K562 (cell line): ENCODE measurements around the gene CREG1. TPM values are rescaled to one million over a fixed set of nuclear protein-coding genes. Genes with fewer than 3 reads are reported as not detected.

Experiments
- ARID1B ChIP-seq: fragments of 450-650 bp; IDR thresholded peaks from 2 replicates; pipeline ENCODE4 v1.6.1; 2016; ENCODE audit warnings: antibody characterized with exemption, mild to moderate bottlenecking, inconsistent platforms
- CBX8 ChIP-seq: fragments of 200-600 bp; sonication (generic); IDR thresholded peaks from 2 replicates; pipeline ENCODE4 v1.6.1; 2012; ENCODE audit warnings: borderline replicate concordance, mixed run types, low read depth, mild to moderate bottlenecking, moderate library complexity, mixed read lengths, low read length, control low read depth, inconsistent platforms; ENCODE audit not compliant: poor library complexity, severe bottlenecking; ENCODE audit errors: extremely low read depth
- HCFC1 ChIP-seq: IDR thresholded peaks from 2 replicates; pipeline ENCODE4 v1.6.1; 2012; ENCODE audit warnings: low read depth, low read length, improper control_type of control experiment
- HNRNPUL1 ChIP-seq: fragments of 200-400 bp; formaldehyde crosslinking; IDR thresholded peaks from 2 replicates; pipeline ENCODE4 v1.6.1; 2017; ENCODE audit warnings: low read length
- JUND ChIP-seq, 2 experiments: IDR thresholded peaks; 2 replicates in 1 of 2; 3 replicates in 1 of 2; pipeline ENCODE4 v1.6.1; 2011; ENCODE audit warnings: borderline replicate concordance in 2 of 2, low read depth in 2 of 2, low read length in 2 of 2, improper control_type of control experiment in 1 of 2, missing biosample characterization in 1 of 2, missing genetic modification characterization in 1 of 2, missing genetic modification reagents in 1 of 2
- KLF16 ChIP-seq: IDR thresholded peaks from 2 replicates; pipeline ENCODE4 v1.6.1; 2016; ENCODE audit warnings: antibody characterized with exemption
- PYGO2 ChIP-seq: fragments of 450-650 bp; IDR thresholded peaks from 2 replicates; pipeline ENCODE4 v1.6.1; 2016; ENCODE audit warnings: mild to moderate bottlenecking, missing genetic modification characterization, moderate library complexity, missing compliant biosample characterization
- RBBP5 ChIP-seq: fragments of 200-600 bp; sonication (generic); IDR thresholded peaks from 2 replicates; pipeline ENCODE4 v1.6.1; 2012; ENCODE audit warnings: borderline replicate concordance, mild to moderate bottlenecking, low read length, control low read depth, inconsistent platforms; ENCODE audit not compliant: insufficient read depth, poor library complexity, severe bottlenecking
- ZNF407 ChIP-seq: fragments of 450-650 bp; IDR thresholded peaks from 2 replicates; pipeline ENCODE4 v1.6.1; 2016; ENCODE audit warnings: low read depth
- ZNF584 ChIP-seq: fragments of 200-800 bp; sonication (Bioruptor generic); IDR thresholded peaks from 2 replicates; pipeline ENCODE4 v1.6.1; 2016; ENCODE audit warnings: low read depth, mild to moderate bottlenecking, missing genetic modification characterization, missing compliant biosample characterization
- polyA plus RNA-seq, 8 experiments: library from polyadenylated mRNA; depleted of rRNA in 4 of 8; stranded (reverse) in 5 of 8; unstranded in 3 of 8; fragments of >200 nt; fragmentation: Nextera tagmentation in 2 of 8; fragmentation: Illumina TruSeq in 1 of 8; extraction: Ambion mirVana in 2 of 8; extraction: Trizol in 1 of 8; gene quantifications; 2 replicates each; pipeline versions ENCODE4 v1.2.1 to v1.2.3, GENCODE V29; 2011 to 2014; ENCODE audit warnings: inconsistent platforms in 1 of 8, missing spikeins in 1 of 8
- total RNA-seq, 7 experiments: library from RNA; depleted of rRNA in 6 of 7; stranded (reverse); fragments of >200 nt in 6 of 7; fragmentation: Illumina TruSeq in 2 of 7; extraction: Trizol in 2 of 7; gene quantifications; 2 replicates each; pipeline versions ENCODE4 v1.2.1 to v1.2.3, GENCODE V29; 2011 to 2021; ENCODE audit warnings: low replicate concordance in 1 of 7
- TF ChIP-seq, protein P1 (sequence below): fragments of 250-450 bp; sonication (Bioruptor Pico); IDR thresholded peaks from 2 replicates; pipeline ENCODE4 v1.4.0; 2020; ENCODE audit warnings: mild to moderate bottlenecking, moderate library complexity, borderline replicate concordance
- TF ChIP-seq, protein P2 (sequence below): fragments of 450-650 bp; IDR thresholded peaks from one replicate; pipeline ENCODE4 v1.6.1; 2018; ENCODE audit warnings: mild to moderate bottlenecking, moderate library complexity; ENCODE audit not compliant: partially characterized antibody

The CREG1 gene
- total and polyA plus RNA-seq, 9 of the 15 experiments (the other 6 are each of a cell fraction or from before 2014, with no cell fraction given) = 45.7 to 272 (median 161) TPM

DNA sequence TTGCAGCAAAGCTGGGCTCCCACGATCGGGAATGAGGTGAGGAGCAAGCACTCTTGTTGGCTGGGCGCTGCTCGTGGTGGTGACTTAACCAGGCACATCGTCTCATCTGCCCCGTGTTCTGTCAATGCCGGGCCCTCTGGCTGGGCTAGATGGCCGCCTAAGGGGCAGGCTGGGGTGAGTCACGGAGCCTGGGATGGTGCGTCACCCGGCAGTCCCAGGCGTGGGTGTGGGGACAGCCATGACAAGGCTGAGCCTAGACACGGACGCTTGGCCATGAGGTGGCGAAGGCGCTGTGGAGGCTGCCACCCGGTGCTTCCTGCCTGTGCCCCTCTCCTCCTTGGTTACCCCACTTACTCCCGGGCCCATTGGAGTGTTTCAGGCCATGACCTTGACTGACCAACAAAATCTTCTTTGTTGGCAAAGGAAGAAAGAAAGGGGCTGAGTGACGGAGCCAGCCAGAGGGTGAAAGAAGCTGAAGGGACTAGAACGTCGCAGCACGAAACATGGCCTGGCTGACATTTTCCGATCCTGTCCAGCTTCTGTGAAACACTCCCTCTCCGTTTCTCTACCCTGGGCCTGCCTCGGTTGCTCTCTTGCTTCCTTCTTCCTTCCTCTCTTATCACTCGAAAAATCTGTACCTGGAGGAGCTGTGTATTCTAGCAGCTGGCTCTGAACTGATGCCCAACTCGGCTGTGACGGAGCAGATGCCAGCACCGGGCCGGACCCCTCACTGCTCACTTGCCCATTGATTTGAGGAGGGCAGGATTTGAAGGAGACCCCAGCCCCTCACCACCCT is 35.8 kb downstream of the CREG1 start (continued):
- TF ChIP-seq RBBP5 = no peak
- TF ChIP-seq CBX8 = no peak
- peak; percentile 94 for TF ChIP-seq JUND (IDR thresholded peaks at IDR 0.05; ENCODE audit: borderline replicate concordance, low read depth, low read length)
- TF ChIP-seq JUND (tag; IDR thresholded peaks at IDR 0.05; ENCODE audit: borderline replicate concordance, low read depth, low read length) = peak; percentile 87; the same call in 2 of the 3 replicates
- TF ChIP-seq, protein P1, sequence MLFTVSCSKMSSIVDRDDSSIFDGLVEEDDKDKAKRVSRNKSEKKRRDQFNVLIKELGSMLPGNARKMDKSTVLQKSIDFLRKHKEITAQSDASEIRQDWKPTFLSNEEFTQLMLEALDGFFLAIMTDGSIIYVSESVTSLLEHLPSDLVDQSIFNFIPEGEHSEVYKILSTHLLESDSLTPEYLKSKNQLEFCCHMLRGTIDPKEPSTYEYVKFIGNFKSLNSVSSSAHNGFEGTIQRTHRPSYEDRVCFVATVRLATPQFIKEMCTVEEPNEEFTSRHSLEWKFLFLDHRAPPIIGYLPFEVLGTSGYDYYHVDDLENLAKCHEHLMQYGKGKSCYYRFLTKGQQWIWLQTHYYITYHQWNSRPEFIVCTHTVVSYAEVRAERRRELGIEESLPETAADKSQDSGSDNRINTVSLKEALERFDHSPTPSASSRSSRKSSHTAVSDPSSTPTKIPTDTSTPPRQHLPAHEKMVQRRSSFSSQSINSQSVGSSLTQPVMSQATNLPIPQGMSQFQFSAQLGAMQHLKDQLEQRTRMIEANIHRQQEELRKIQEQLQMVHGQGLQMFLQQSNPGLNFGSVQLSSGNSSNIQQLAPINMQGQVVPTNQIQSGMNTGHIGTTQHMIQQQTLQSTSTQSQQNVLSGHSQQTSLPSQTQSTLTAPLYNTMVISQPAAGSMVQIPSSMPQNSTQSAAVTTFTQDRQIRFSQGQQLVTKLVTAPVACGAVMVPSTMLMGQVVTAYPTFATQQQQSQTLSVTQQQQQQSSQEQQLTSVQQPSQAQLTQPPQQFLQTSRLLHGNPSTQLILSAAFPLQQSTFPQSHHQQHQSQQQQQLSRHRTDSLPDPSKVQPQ (CRISPR knock-in tag) = no peak
- TF ChIP-seq HNRNPUL1 = no peak
- TF ChIP-seq ARID1B = peak; percentile 65
- TF ChIP-seq HCFC1 = no peak
- TF ChIP-seq ZNF584 = peak; percentile 80; the same call in 1 of the 2 replicates
- no peak for TF ChIP-seq ZNF407
- no peak for TF ChIP-seq PYGO2 (tag)
- TF ChIP-seq, protein P2, sequence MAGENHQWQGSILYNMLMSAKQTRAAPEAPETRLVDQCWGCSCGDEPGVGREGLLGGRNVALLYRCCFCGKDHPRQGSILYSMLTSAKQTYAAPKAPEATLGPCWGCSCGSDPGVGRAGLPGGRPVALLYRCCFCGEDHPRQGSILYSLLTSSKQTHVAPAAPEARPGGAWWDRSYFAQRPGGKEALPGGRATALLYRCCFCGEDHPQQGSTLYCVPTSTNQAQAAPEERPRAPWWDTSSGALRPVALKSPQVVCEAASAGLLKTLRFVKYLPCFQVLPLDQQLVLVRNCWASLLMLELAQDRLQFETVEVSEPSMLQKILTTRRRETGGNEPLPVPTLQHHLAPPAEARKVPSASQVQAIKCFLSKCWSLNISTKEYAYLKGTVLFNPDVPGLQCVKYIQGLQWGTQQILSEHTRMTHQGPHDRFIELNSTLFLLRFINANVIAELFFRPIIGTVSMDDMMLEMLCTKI = no peak
- no peak for TF ChIP-seq KLF16
